PFSK-1 (cell line): ENCODE results near the gene FASN.
A peak's percentile ranks its signal among the peaks of the same experiment; 100 is the strongest.

Experiments used
- FOXP2 ChIP-seq: optimal IDR thresholded peaks from 2 replicates; pipeline ENCODE3; 2011; ENCODE audit warnings: borderline replicate concordance, control low read depth, inconsistent platforms; ENCODE audit not compliant: insufficient read depth; ENCODE audit errors: extremely low read length, extremely low read depth
- POLR2AphosphoS5 ChIP-seq: IDR thresholded peaks from 2 replicates; pipeline ENCODE4 v1.6.1; 2012; ENCODE audit warnings: low read depth, mild to moderate bottlenecking, control low read depth, low read length, moderate library complexity
- SIN3A ChIP-seq: IDR thresholded peaks from 2 replicates; pipeline ENCODE4 v1.6.1; 2012; ENCODE audit warnings: mild to moderate bottlenecking, low read length, moderate library complexity, borderline replicate concordance; ENCODE audit not compliant: insufficient read depth
- TAF1 ChIP-seq: IDR thresholded peaks from 2 replicates; pipeline ENCODE4 v1.6.1; 2012; ENCODE audit warnings: low read length, control low read depth, borderline replicate concordance; ENCODE audit not compliant: insufficient read depth
- TF ChIP-seq, protein P1 (sequence below), 2 experiments: IDR thresholded peaks; 2 replicates each; pipeline versions ENCODE4 v1.6.1 to v1.8.0; 2011 to 2012; ENCODE audit warnings: low read depth in 2 of 2, low read length in 2 of 2, control low read depth in 1 of 2, inconsistent platforms in 1 of 2, mild to moderate bottlenecking in 1 of 2, moderate library complexity in 1 of 2; ENCODE audit not compliant: insufficient read depth in 1 of 2

GRCh38 chr17:82105417-82105881, 7.4 kb upstream of the FASN start:
- TF ChIP-seq POLR2AphosphoS5 (peak; percentile 29; the same call in 1 of the 2 replicates), TAF1 (no peak), SIN3A (no peak), FOXP2 (no peak)
- TF ChIP-seq, protein P1, sequence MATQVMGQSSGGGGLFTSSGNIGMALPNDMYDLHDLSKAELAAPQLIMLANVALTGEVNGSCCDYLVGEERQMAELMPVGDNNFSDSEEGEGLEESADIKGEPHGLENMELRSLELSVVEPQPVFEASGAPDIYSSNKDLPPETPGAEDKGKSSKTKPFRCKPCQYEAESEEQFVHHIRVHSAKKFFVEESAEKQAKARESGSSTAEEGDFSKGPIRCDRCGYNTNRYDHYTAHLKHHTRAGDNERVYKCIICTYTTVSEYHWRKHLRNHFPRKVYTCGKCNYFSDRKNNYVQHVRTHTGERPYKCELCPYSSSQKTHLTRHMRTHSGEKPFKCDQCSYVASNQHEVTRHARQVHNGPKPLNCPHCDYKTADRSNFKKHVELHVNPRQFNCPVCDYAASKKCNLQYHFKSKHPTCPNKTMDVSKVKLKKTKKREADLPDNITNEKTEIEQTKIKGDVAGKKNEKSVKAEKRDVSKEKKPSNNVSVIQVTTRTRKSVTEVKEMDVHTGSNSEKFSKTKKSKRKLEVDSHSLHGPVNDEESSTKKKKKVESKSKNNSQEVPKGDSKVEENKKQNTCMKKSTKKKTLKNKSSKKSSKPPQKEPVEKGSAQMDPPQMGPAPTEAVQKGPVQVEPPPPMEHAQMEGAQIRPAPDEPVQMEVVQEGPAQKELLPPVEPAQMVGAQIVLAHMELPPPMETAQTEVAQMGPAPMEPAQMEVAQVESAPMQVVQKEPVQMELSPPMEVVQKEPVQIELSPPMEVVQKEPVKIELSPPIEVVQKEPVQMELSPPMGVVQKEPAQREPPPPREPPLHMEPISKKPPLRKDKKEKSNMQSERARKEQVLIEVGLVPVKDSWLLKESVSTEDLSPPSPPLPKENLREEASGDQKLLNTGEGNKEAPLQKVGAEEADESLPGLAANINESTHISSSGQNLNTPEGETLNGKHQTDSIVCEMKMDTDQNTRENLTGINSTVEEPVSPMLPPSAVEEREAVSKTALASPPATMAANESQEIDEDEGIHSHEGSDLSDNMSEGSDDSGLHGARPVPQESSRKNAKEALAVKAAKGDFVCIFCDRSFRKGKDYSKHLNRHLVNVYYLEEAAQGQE (IDR thresholded peaks at IDR 0.05; ENCODE audit: insufficient read depth in 1 of 2, low read depth in 2 of 2, low read length in 2 of 2): no peak
